DLD1 (cell line): ENCODE results near the gene ZNF219.
"Not testable (repeated sequence)": the region's sequence is repeated elsewhere in the genome, so short reads cannot be mapped to it uniquely, and the experiment has no call there.

Source experiments
- in situ Hi-C: cut with HindIII; loops from 2 replicates; pipeline ENCODE4 v1.10.0; 2017; ENCODE audit warnings: low sequenced_read_pairs

The ZNF219 gene

DNA sequence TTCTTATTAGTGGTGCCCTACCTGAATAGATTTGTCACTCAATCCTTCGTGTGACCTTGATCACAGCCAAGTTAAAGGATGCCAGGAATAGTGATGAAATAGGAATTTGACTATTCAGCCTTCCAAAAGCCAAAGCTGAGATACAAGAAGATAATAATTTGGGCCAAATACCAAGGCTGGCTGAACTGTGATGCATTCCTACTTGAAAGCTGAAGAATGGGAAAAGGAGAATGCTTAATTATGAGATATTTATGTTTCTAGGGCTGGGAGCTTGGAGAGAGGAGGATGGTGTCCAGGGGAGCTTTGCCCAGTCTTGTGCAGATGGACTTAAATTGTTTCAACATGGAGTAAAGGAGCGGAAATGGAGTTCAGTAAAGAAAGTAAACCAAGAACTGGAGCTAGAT lies 51.1 kb downstream of the ZNF219 start:
- in situ Hi-C loops: no loop called here

DNA sequence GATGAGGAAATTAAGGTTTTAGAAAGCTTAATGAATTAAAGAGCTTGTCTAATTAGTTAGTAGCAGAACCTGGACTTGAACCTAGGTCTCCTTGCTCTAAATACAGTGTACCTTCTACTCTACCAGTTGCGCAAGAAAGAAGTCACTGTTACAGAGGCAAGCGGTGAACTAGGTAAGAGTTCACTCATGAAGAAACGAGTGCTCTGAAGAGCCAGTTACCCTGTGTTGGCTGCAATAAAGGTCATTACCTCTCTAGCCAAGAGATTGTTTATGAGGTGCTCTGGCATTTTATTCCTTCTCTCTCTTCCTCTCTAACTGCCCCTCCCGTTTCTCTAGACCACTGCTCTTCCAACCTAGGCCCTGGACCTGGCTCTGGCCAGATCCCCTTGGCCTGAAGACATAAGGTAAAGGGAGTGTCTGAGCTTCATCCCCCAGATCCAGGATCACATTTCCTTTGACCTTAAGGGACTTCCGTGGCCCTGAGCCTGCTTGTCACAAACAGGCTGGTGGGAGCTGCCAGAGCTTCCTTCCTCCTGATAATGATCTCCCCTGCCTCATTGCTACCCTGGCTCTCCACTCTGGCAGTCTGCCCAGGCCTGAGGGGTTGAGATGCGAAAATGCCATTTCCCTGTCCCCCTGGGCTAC lies 54.4 kb downstream of the ZNF219 start:
- in situ Hi-C loops: no loop called here

DNA sequence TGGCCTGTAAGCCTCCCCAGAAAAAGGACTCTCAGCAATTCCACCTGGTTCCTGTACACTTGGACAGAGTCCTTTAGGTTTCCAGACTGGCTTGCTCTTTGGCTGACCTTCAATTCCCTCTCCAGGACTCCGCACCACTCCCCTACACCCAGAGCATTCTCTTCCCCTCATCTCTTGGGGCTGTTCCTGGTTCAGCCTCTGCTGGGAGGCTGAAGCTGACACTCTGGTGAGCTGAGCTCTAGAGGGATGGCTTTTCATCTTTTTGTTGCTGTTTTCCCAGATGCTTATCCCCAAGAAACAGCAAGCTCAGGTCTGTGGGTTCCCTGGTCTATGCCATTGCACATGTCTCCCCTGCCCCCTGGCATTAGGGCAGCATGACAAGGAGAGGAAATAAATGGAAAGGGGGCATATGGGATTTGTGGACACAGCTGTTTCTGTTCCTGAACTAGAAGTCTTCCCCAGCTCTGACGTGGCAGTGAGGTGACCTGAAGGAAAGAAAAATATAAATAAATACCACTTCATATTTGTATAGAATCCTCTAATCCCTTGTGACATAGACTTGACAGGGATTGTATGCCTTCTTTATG lies 55.0 kb downstream of the ZNF219 start:
- in situ Hi-C loops: no loop called here

- in situ Hi-C loops: no loop called here
These were observed 55.5 kb downstream of the ZNF219 start for GRCh38 chr14:21042918-21043317.

DNA sequence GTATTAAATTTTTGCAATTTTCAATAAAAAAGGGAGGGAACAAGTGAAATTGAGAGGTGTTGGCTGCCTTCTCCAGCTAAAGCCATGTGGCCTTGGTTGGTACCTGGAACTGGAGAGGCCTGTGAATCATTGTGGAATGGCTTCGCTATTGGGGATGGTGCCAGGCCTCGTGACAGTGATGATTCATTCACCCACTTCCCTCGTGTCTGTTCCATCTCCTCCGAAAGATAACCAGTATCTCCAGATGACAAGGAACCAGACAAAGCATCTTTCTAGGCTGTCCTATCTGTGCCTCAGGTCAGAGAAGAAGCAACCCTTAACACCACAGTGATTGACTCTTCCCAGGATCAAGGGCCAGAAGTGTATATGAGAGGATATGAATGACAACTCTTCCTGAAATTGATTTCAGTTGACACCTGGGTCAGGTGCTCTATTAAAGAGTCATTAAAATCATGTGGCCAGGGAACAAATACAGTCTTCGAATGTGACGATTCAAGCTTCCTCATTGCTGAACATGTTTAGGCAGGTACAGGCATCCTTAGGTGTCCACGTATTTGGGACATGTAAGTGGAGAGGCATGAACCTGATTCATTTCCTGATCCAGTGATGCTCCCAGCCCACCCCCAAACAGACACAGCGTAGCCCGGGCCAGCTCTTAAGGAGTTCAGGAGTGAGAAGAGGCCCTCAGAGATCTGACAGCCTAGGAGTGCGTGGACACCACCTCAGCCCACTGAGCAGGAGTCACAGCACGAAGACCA lies 56.6 kb downstream of the ZNF219 start, which contains the start of gene RNASE7:
RNASE7 (plus strand) TSS at position 687 of the 758 bp plus-strand sequence. CDS start 631 bp downstream, outside the sequence.
- in situ Hi-C loops: no loop called here

DNA sequence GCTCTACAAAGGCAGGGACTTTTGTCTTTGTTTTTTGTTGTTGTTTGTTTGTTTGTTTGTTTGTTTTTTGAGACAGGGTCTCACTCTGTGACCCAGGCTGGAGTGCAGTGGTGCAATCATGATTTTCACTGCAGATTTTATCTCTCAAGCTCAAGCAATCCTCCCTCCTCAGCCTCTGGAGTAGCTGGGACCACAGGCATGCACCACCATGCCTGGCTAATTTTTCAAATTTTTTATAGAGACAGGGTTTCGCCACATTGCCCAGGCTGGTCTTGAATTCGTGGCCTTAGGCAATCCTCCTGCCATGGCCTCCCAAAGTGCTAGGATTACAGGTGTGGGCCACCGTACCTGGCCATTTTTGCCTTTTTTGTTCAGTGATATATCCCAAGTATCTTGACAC lies 57.5 kb downstream of the ZNF219 start:
- in situ Hi-C loops: not testable (repeated sequence)

- in situ Hi-C loops: no loop called here
These were observed 58.0 kb downstream of the ZNF219 start for GRCh38 chr14:21040370-21040925.
